Calu3 (cell line): ENCODE measurements around the gene RGCC. TPM values are rescaled to one million over a fixed set of nuclear protein-coding genes. Genes with fewer than 3 reads are reported as not detected.

ENCODE experiments used
- BruUV-seq: library from RNA; stranded (reverse); fragments of 400-500 nt; replicated peaks from 2 replicates; lab custom pipeline; 2021; lab: Mats Ljungman, UMichigan
- CTCF ChIA-PET: fragments of 300-600 bp; sonication (Branson Sonifier 250); formaldehyde crosslinking; loops from one replicate; lab custom pipeline; 2022; ENCODE audit warnings: antibody characterized with exemption; lab: Charles Lee
- DNase-seq: peaks from one replicate; pipeline ENCODE4 v3.0.0; 2022
- H3K27ac Mint-ChIP-seq: one replicate; pipeline ENCODE4 v1.8.0; 2022; ENCODE audit warnings: mixed read lengths; ENCODE audit not compliant: unreplicated experiment
- H3K27me3 Mint-ChIP-seq: one replicate; pipeline ENCODE4 v1.8.0; 2022; ENCODE audit warnings: mixed read lengths; ENCODE audit not compliant: unreplicated experiment
- H3K36me3 Mint-ChIP-seq: one replicate; pipeline ENCODE4 v1.8.0; 2022; ENCODE audit warnings: mild to moderate bottlenecking, moderate library complexity, mixed read lengths; ENCODE audit not compliant: insufficient read depth, unreplicated experiment
- H3K4me1 Mint-ChIP-seq: one replicate; pipeline ENCODE4 v1.8.0; 2022; ENCODE audit warnings: mild to moderate bottlenecking, low read depth, mixed read lengths; ENCODE audit not compliant: unreplicated experiment
- H3K4me3 Mint-ChIP-seq: one replicate; pipeline ENCODE4 v1.8.0; 2022; ENCODE audit warnings: mild to moderate bottlenecking, low read depth, moderate library complexity, mixed read lengths; ENCODE audit not compliant: unreplicated experiment
- H3K9me3 Mint-ChIP-seq: one replicate; pipeline ENCODE4 v1.8.0; 2022; ENCODE audit warnings: low read depth, mixed read lengths; ENCODE audit not compliant: unreplicated experiment
- intact Hi-C: fragments of 100-400 bp; cut with micrococcal nuclease; formaldehyde crosslinking; loops from one replicate; pipeline ENCODE4 v1.10.0; 2022; ENCODE audit not compliant: unreplicated experiment
- total RNA-seq: library from RNA; stranded (reverse); gene quantifications from 2 replicates; pipeline ENCODE4 v1.2.3, GENCODE V29; 2022
- TF ChIP-seq, protein P1 (sequence below): fragments of 200-600 bp; IDR thresholded peaks from one replicate; pipeline ENCODE4 v1.8.0; 2022; ENCODE audit warnings: antibody characterized with exemption; ENCODE audit not compliant: unreplicated experiment

The RGCC gene
- total RNA-seq, 1 experiment from 2014 or later, result 1.7 TPM

DNA sequence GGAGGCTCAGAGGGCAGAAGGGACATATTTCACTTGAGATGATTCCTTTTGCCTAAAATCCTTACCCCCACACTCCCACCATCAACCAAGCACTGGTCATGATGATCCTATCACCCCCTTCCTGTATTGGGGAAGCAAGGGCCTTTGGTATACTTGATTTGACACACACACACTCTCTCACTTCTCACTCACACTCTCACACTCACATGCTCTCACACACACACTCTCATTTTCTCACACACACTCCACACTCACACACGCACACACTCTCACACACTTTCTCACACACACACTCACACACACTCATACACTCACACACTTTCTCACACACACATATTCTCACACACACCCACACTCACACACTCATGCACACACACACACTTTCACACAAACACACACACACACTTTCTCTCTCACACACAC lies 8.6 kb downstream of the RGCC start:
- Mint-ChIP-seq H3K4me1 (peaks cover 9% of the 10 kb centered on the region), H3K9me3 (no peaks in the 10 kb centered on the region), H3K27me3 (no peaks in the 10 kb centered on the region), H3K27ac (no peak overlapping the region), H3K36me3 (no peaks in the 10 kb centered on the region), H3K4me3 (no peak overlapping the region)
- TF ChIP-seq, protein P1, sequence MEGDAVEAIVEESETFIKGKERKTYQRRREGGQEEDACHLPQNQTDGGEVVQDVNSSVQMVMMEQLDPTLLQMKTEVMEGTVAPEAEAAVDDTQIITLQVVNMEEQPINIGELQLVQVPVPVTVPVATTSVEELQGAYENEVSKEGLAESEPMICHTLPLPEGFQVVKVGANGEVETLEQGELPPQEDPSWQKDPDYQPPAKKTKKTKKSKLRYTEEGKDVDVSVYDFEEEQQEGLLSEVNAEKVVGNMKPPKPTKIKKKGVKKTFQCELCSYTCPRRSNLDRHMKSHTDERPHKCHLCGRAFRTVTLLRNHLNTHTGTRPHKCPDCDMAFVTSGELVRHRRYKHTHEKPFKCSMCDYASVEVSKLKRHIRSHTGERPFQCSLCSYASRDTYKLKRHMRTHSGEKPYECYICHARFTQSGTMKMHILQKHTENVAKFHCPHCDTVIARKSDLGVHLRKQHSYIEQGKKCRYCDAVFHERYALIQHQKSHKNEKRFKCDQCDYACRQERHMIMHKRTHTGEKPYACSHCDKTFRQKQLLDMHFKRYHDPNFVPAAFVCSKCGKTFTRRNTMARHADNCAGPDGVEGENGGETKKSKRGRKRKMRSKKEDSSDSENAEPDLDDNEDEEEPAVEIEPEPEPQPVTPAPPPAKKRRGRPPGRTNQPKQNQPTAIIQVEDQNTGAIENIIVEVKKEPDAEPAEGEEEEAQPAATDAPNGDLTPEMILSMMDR, result no peak
- intact Hi-C loops, result no loop called here
- BruUV-seq, result no TSS peak
- no peak for DNase-seq
- CTCF ChIA-PET, result no interaction called here

GRCh38 chr13:41467425-41467945 lies 10.1 kb downstream of the RGCC start:
- Mint-ChIP-seq H3K4me3 (no peak overlapping the region), H3K4me1 (peaks cover 9% of the 10 kb centered on the region), H3K27ac (no peak overlapping the region), H3K36me3 (no peaks in the 10 kb centered on the region), H3K9me3 (no peaks in the 10 kb centered on the region), H3K27me3 (no peaks in the 10 kb centered on the region)
- BruUV-seq, result no TSS peak
- DNase-seq, result no peak
- CTCF ChIA-PET, result no interaction called here
- TF ChIP-seq, protein P1, result no peak
- intact Hi-C loops, result no loop called here

DNA sequence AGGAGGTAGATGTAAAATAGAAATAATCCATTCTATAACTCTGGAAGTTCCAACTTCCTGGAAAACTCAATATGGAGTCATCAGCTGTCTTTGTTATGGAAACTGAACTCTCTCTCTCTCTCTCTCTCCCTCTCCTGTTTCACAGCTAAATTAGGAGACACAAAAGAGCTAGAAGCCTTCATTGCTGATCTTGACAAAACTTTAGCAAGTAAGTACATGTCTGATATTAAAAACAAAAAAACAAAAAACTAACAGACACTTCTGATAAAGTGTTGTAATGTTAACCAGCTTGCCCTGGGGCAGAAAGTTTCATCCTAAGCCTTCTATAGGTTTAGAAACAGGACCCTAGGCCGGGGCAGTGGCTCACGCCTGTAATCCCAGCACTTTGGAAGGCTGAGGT lies 11.3 kb downstream of the RGCC start:
- H3K27me3 Mint-ChIP-seq, result no peaks in the 10 kb centered on the region
- no TSS peak for BruUV-seq
- CTCF ChIA-PET, result no interaction called here
- no peak overlapping the region for H3K4me3 Mint-ChIP-seq
- intact Hi-C loops, result no loop called here
- no peak for DNase-seq
- H3K9me3 Mint-ChIP-seq, result no peaks in the 10 kb centered on the region
- H3K4me1 Mint-ChIP-seq, result peaks cover 9% of the 10 kb centered on the region
- H3K36me3 Mint-ChIP-seq, result no peaks in the 10 kb centered on the region
- no peak overlapping the region for H3K27ac Mint-ChIP-seq
- TF ChIP-seq, protein P1, result no peak

GRCh38 chr13:41470196-41470595 lies 12.8 kb downstream of the RGCC start:
- Mint-ChIP-seq H3K27ac (no peak overlapping the region), H3K4me1 (peaks cover 9% of the 10 kb centered on the region), H3K9me3 (no peaks in the 10 kb centered on the region), H3K4me3 (no peak overlapping the region), H3K27me3 (no peaks in the 10 kb centered on the region), H3K36me3 (no peaks in the 10 kb centered on the region)
- BruUV-seq, result no TSS peak
- no peak for DNase-seq
- intact Hi-C loops, result no loop called here
- TF ChIP-seq, protein P1, result no peak
- CTCF ChIA-PET, result no interaction called here
